Hematopoietic multipotent progenitor cell (in vitro differentiated cells): ENCODE measurements around the gene DRGX. TPM values are rescaled to one million over a fixed set of nuclear protein-coding genes. Genes with fewer than 3 reads are reported as not detected.

Source experiments
- DNase-seq, 3 donors: peaks; one replicate each; pipeline ENCODE4 v3.0.0-alpha.2; 2011 to 2015; ENCODE audit warnings: low read depth in 2 of 3, low spot score in 2 of 3
- total RNA-seq: library from RNA; depleted of rRNA; stranded (reverse); fragments of >200 nt; gene quantifications from one replicate; pipeline ENCODE4 v1.2.3, GENCODE V29; 2012

DRGX gene
- total RNA-seq, 1 donor = not detected

GRCh38 chr10:49408519-49409306, 12.8 kb upstream of the DRGX start:
- no peak for DNase-seq

DNA sequence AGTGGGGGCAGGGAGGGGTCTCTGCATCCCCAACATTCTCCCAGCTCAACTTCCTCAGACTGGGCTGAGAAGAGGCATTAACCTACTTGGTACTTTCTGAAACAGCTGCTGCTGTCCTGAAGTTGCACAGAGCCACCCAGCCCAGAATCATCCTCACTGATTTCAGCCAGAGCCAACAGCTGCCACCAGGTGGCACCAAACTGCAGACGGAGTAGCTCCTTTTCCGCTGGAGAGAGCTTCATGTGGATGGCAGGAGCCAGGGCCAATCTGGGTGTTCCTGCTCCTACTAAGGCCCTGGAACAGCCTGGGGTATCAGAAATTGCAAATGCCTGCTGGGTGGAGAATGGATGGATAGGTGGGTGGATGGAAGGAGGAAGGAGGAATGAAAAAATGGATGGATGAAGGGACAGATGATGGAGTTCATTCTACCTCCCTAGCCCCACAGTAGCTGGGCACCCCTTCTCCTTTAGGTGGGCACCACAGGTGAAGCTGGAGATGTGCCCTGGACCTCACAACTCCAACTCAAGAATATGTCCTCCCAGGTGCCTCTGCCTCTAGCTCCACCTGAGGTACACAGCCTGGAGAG, 11.8 kb upstream of the DRGX start:
- DNase-seq = peak; percentile 29 to 84 (median 65)

DNA sequence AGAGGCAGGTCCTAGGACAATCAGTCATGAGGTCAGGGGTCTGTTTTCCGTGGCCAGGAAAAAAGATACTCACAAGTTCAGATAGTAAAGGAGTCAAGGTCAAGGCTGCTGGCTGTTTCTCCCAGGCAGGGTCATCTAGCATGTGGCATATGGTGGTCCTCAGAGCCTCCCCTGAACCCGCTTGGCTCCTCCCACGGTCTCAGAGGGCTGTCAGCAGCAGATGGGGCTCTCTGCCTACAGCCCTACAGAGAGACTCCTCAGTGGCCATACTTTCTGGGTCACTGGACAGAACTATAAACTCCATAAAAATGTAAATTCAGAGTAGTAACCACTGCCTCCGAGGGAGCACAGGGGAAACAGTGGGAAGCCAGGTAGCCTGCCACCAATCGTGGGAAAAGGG, 11.3 kb upstream of the DRGX start:
- no peak for DNase-seq

GRCh38 chr10:49404321-49404878, 8.5 kb upstream of the DRGX start:
- DNase-seq = no peak

- DNase-seq = no peak
Observed at GRCh38 chr10:49403363-49403762, 7.5 kb upstream of the DRGX start.

- DNase-seq = no peak
Observed at GRCh38 chr10:49400365-49400764, 4.5 kb upstream of the DRGX start.

DNA sequence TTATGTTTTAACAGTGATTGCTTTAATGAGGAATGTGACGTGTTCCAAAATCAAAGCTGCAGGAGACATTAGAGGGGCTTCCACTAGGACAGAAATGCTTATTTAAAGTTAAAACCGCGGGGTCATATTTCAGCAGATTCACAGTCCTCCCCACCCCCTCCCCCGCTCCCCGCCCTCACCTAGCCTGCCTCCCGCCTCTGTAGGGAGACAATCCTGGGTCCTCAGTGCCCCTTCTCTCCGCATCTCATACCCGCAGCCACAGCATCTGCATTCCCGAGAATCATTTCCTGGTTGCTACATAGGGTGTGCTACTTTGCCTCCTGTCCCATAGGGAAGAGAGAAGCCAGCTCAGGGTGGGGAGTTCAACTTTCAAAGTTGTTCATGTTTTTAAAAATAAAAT, 3.1 kb upstream of the DRGX start:
- no peak for DNase-seq

GRCh38 chr10:49398000-49398861, 2.3 kb upstream of the DRGX start:
- DNase-seq = peak in 2 of 3 donors; percentile 53 to 59

GRCh38 chr10:49397036-49397999, 1.4 kb upstream of the DRGX start:
- no peak for DNase-seq

DNA sequence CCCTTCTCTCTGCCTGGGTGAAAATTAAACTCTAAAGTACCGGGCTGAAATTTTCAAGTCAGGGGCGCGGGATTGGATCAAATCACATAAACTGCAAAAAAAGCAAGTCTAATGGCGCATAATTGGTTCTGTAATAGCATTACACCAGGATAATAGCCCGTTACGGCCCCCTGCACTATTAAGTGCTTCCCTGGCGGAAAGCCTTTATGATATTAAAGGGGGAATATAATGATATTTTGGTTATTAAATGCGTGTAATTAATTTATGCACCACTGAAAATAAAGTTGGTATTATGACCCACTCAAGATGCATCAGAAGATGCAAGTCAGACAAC, 744 bp upstream of the DRGX start:
- no peak for DNase-seq

DNA sequence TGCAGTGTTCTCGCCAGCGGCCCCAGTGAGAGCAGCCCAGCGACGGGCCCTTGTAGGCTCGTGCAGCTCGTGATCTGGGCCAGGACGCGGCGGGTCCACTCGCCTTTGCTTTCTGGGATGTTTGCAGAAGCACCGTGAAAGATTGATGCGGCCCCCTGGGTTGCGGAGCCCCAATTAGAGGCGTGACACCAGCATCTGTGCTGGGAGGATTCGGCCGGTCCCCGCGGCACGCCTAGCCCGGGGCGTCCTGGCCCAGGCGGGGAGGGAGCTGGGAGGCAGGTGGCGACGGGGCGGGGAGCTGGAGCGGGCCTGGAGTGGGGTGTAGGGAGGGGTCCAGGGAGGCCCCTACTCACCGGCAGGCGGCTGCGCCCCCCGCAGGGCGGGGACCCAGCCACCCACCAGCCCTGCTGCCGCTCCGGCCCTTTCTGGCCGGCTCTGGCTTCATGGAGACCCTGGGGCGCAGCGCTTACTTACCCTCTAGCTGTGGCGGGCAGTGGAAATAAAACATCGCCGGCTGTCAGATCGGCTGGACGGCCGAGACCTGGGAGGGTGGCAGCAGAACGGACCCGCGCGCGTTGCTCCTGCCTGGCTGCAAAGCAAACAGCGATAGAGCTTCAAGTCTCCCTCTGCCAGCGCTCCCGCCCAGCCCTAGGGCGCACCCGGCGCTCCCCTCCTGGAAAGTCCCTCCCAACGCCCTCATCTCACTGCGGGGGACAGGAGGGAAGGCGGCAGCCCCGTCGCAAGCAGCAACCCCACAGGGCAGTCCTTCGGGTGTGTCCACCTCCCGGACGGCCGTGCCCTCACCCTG, 752 bp downstream of the DRGX start:
- DNase-seq = no peak

DNA sequence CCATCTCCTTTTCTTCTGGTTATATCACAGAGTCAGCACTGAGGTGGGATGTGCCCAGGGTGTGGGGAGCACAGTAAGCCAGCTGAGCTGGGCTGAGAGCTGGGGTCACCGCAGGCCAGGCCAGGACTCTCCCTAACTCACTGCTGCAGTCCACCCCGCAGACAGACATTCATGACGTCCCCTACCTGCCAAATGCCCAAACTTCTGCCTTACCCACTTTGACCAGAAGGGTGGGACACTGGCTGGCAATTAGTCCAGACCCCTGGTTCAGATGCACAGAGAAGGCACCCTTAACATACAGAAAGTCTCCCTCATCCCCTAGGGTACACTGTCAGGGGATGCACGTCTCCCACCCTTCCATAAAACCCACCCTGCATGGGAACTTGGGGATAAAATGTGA, 2.1 kb downstream of the DRGX start:
- no peak for DNase-seq

DNA sequence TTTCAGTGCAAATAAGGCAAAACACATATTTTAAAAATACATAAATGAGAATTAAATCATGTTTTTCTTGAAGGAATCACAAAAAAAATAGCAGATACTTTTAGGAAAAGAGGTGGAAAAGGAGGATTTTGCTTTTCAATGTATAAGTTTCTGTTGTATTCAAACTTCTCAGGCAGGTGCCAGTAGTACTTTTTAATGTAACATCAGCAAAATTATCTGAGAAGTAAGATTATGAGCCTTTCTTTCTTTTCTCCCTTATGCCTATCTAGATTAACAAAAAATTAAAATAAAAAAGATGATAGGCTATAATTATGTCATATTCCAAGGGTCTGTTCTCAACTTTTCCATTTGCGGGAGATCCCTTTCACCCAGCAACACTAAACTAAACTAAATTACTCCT, 2.6 kb downstream of the DRGX start:
- DNase-seq = no peak

DNA sequence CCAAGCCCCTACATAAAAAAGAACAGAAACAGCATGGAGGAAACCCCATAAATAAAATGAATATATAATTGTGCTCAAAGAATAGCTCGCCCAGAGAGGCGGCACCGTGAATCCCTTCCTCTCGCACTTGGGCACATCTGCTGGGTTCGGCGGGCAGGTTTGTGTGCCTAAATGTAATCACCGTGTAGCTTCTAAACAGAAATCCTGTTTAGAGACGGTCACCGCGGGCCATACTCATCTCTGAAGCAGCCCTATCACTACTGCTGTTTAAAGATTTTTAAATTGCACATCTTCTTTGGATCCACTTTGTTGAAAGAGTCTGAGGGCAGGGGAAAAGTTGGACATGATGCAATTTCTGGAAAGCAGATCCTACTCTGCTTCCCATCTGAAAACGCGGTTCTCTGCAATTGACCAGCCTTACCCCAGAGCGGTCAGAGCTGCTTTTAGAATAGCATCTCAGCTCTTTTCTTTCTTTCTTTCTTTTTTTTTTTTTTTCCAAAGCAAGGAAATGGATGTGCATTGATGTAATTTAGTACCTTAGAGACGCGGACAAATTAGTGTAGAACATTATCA, 6.4 kb downstream of the DRGX start:
- DNase-seq = no peak

GRCh38 chr10:49388161-49388560, 7.7 kb downstream of the DRGX start:
- no peak for DNase-seq

DNA sequence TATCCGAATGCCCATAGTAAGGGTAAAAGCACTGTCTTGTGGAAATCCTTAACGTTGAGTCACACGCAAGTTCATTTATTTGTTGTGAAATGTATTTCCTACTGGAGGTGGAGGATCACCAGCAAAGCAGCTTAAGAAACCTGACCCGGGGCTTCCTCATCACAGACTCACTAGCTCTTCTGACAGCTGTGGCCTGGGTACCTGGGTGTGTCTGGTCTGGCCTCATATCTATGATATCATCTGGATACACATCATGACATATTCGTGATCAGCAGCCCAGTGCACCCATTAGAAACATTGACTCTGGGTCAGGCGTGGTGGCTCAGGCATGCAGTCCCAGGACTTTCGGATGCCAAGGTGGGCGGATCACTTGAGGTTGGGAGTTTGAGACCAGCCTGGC, 8.8 kb downstream of the DRGX start:
- no peak for DNase-seq

DNA sequence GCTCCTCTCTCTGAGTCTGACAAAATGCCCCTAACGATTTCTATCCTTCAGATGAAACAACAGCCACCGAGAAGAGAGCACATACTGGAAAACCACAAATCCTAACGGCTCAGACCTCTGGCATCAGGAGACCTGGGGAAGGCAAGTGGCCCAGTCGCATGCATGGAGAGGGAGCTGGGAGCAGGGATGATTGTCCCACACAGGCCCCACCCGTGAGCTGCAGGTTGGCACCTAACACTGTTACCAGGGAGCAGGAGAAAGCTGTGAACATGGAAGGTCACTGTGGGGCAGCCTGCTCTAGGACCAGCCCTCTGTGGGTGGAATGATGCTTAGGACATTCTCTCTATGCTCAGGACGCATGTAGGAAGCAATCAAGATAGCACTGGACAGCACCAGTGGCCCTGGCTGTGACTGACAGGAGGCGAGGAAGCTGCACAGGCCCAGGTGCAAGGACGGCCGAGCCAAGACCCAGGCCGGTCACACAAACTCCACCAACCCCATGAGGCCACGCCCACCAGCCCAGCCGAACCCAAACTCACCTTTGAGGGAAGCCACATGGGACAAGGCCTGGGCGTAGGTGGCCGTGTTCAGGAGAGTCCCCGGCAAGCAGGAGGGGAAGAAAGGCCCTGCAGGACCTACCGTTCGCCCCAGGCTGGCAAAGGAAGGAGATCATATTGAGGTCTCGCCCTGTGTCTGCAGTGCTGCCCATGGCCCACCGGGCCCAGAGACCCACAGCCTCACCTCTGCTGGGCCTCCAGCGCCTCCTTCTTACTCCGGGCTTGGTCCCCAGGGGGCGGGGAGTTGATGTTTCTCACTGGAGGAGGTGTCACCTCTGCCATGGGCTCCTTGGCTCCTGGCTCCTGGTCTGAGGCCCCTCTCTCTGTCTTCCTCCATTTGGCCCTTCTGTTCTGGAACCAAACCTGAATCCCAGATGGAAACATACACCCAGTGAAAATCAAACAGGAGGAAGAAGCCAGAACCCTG, 9.7 kb downstream of the DRGX start:
- no peak for DNase-seq
